Activated CD4-positive, CD25-positive, alpha-beta regulatory T cell treated with anti-CD3 and anti-CD28 coated beads, Interleukin-2, amount 50 U/mL, for 16 hours (primary cell): ENCODE results near the gene SNAP29.
"Not testable (repeated sequence)": the region's sequence is repeated elsewhere in the genome, so short reads cannot be mapped to it uniquely, and the experiment has no call there.

Source experiments
- DNase-seq: peaks from one replicate; pipeline ENCODE4 v3.0.0-alpha.2; 2020; ENCODE audit warnings: low read depth, low spot score

The SNAP29 gene

DNA sequence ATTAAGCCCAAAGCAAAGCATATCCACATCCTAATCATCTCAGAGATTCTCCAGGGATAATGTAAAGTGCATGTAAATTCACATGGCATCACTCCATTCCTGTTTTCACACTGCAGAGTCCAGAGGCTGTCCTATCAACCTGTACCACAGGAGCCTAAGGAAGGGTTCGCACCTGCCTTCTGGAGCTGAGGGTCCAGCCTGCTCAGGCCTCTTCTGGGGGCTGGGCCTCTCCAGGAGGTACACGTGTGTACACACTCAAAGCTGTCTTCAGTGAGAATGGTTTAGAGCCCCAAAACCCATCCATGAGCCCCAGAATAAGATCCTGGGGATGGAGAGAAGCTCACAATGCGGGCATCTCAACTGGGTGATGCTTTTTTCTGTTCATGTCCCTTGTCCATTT is 24.1 kb upstream of the SNAP29 start:
- no peak for DNase-seq

DNA sequence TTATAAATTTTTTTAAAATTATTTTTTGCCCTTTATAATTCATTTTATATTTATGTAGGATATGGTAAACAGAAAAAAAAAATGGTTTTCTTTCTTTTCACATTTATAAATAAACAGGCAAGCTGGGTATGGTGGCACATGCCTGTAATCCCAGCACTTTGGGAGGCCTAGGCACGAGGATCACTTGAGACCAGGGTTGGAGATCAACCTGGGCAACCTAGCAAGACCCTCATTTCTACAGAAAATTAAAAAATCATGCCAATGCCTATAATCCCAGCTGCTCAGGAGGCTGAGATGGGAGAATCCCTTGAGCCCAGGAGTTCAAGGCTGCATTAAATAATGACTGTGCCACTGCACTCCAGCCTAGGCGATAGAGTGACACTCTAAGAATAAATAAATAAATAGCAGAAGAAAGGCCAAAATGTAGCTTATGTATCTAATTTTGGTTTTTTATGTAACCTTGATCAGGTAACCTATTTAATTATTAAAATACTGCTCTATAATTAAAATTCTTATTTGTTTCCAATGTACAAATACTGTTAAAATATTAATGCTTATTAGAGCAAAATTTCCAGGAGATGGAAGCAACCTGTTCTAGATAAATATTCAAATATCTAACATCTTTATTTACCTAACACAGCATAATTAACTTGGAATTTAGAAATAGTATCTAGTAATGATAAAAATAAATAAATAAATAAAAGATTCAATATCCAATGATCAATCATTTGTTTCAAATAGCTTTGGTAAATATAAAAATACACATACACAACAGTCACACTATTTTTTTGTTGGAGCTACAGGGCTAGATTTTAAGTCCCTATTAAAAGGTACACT is 21.6 kb upstream of the SNAP29 start:
- DNase-seq = no peak

DNA sequence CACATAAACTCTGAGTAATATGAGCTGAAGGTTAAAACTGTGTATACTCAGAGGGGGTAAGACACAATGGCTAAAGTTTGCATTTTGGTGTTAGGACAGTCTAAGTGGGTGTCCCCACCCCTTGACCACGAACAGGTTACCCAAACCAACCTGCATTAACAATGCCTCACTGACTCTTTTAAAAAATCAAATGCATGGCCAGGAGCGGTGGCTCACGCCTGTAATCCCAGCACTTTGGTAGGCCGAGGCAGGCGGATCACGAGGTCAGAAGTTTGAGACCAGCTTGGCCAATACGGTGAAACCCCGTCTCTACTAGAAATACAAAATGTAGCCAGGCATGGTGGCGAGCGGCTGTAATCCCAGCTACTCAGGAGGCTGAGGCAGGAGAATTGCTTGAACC is 19.5 kb upstream of the SNAP29 start:
- not testable (repeated sequence) for DNase-seq

DNA sequence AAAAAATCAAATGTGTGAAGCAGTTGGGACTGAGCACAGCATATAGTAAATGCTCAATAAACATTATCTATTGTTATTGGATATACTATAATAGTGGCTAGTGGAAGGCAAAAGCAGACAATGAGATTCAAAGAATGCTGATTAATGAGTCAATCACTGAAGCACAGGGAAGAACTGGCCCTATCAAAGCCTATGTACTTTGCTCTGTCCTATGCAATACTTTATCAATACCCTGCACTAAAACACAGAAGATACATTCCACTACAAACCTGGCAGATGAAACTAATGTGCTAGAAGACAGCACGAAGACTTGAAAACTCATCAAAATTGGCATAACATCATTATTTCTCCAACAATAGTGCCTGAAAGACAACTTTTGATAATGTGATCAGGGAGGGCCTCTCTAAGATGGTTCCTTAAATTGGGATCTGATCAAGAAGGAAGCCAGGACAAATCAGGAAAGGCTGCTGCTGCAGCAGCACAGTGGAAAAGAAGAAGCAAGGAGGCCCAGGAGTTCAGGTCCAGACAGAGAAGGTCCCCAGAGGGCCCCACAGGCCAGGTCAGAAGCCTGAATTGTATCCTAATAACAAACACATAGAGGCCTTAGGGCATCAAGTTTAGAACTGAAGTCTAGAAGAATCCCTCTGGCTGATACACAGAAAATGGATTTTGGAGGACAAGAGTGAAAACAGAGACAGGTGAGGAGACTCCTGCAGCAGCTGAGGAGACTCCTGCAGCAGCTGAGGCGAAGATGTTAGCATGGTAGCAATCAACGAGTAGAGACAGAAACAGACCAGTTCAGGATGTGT is 18.8 kb upstream of the SNAP29 start:
- DNase-seq = no peak

DNA sequence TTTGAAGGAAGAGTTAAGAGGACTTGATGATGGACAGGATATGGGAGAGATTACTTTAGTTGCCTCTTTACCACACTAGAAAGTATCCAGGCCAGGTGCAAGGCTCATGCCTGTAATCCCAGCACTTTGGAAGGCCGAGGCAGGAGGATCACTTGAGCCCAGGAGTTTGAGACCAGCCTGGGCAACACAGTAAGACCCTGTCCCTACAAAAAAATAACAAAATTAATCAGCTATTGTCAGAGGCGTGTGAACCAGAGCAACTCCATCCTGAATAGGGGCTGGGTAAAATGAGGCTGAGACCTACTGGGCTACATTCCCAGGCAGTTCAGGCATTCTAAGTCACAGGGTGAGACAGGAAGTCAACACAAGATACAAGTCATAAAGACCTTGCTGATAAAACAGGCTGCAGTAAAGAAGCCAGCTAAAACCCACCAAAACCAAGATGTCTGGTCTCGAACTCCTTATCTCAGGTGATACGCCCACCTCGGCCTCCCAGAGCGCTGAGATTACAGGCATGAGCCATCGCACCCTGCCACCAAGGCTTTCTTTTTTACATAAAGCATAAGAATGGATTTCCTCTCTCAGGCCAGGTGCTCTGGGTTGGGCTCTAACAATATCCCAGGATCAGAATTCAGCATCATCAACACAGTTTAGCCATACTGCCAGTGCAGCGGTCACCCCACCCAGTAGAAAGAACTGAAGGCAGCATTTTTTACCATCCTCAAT is 18.0 kb upstream of the SNAP29 start:
- no peak for DNase-seq

DNA sequence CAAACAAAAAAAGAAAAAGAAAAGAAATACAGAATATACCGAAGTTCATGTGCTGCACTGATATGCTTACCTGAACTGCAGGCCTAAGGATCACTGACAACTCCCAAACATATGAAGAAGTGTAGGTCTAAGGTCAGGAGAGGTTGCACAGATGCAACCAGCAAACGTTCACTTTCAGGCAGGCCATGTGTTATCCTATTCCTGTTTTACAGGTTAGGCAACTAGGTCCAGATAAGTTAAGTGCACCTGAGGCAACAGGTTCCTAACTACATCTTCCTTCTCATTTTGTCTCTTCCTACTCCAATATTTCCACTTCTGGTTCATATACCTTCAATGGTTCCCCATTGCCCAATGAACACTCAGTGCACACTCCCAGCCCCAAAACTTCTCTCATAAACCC is 15.3 kb upstream of the SNAP29 start:
- no peak for DNase-seq

DNA sequence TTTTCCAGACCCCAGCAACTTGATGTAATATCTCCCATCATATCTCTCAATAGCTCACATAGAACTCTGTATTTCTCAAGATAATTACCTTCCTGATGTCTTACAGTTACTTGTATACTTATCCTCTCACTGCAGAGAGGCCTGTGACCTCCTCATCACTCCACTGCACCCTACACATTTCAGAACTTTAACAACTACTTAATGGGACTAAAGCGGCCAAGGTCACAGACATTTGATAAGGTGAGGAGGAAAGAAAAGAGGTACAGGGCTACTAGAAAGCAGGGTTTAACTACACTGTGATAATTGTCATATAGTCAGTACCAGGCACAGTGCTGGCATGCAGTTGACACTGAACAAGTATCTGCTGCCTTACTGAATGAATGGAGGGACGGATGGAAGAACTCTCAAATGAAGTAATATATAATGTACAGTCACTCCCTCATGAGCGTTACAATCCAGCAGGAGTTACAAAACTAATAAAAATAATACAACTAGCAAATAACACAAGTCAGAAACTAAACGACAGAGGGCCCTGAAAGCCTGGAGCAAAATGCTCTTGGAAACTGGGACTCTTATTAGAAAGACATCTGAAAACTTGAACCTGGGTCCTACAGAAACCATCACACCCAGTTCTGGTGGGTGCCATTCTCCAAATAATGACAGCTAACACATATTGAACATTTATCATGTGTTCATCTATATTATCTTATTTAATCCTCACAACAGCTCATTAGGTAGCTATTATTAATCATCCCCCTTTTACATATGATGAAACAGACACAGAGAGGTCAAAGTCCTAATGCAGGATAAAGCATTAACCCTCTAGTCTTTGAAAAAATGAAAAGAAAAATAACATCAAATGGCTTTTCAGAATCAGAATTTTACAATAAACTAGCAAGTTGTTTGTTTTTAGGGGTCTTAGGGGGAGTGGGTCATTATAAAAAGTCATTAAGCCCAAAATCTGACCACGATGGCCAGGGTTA is 14.5 kb upstream of the SNAP29 start:
- no peak for DNase-seq

DNA sequence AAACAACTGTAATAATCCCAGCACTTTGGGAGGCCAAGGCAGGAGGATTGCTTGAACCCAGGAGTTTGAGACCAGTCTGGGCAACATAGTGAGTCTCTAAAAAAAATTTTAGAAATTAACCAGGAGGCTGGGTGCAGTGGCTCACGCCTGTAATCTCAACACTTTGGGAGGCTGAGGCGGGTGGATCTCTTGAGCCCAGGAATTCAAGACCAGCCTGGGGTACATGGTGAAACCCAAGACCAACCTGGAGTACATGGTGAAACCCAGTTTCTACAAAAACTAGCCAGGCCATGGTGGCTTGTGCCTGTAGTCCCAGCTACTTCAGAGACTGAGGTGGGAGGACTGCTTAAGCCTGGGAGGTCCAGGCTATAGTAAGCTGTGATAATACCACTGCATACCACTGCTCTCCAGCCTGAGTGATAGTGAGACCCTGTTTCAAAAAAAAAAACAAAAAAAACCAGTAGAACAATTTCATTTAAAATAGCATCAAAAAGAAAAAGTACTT is 11.4 kb upstream of the SNAP29 start:
- DNase-seq = no peak

DNA sequence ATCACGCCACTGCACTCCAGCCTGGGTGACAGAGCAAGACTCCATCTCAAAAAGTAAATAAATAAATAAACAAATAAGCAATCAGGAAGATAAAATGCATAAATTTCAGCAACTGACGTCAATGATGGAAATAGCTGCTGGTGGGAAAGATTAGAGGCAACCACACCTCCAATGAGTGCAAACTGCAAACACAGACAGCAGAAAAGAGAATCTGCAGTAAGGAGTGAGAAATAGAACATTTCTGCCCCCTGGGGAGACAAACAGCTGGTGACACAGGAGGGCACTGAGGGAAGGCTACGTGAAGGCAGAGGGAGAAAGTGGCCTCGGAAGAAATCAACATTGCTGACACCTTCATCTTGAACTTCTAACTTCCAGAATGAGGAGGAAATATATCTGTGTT is 6.7 kb upstream of the SNAP29 start:
- DNase-seq = no peak

DNA sequence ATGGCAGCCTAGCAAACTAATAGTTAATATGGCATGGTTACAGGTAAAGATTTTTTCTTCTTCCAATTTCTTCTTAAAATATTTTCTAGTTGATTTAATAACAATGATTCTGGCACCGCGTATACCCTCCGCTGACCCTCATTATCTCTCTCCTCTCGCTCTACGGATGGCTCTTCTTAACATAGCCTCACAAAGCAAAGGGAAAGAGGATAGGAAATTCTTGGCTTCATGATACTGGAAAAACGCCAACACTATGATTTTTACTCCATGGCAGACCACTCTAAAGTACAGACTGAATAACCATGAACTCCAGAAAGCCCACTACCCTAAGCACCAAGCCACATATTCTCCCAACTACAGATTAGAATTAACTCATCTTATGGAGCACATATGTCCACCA is 6.3 kb upstream of the SNAP29 start:
- no peak for DNase-seq

DNA sequence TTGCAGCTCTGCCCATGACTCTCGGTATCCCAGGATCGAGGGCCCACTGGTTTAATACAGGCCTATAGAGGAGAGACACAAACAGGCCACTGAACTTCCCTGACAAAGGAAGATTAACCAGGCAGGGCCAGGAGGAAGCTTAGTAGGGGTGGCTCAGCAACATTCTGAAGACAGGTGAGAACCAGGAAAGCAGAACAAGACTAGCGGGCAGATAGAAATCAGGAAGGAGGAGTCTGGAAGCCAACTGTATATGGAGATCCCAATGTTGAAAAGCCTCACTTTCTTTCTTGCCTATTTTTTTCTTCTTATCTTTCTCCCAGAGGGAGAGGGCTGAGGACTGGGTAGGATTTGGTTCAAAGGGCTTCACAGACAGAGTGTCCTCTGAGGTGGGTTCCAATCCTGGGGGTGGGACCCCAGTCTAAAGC is 5.6 kb upstream of the SNAP29 start:
- DNase-seq = no peak

DNA sequence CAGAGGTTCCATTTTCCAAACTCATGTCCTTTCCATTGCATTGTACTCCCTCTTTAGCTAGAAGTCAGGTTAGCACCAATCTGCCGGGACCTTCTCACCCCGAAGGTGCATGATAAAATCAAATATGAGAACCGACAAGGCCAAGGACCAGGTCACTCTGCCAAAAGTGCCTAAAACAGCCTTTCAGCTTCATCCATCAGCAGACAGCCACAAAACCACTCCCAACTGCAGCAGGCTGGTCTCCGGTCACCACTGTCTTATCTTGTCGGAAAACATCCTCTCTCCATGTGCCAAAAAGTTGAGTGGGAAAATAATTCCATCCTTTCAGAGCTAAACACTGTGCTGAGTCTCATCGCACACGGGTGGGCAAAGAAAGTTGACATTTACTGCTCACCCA is 1.6 kb upstream of the SNAP29 start:
- DNase-seq = no peak

DNA sequence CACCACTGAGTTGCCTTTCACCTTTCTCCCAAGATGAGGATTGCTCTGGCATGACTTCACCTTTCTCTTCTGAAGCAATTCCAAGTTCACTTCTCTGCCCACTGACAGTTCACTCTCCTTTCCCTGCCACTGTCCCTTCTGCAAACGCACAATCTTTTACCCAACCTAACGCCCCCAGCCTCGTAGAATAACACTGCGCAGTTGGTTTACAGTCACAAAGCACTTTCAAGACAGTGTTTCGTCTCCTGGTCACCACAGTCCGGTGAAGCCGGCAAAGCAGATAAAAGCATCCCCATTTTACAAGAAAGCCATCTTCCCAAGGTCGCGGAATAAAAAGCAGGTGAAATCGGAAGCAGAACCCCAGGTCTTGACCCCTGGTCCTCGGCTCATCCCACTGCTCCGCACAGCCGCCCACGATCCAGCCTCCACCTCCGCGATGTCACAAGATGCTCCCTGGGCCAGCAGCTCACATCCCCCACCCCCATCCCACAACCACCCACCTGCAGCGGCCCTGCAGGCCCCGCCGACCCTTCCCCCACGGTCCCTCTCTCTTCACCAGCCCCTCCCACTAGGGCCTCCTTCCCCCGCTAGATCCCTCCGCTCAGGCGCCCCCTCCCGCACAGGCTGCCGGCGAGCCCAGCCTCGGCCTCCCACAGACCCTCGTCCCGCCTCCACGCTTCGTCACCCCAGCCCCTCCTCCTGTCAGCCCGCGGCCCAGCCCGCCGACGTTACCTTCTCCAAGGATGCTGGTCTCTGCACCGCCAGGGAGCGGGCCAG is 781 bp upstream of the SNAP29 start:
- DNase-seq = peak; percentile 61

DNA sequence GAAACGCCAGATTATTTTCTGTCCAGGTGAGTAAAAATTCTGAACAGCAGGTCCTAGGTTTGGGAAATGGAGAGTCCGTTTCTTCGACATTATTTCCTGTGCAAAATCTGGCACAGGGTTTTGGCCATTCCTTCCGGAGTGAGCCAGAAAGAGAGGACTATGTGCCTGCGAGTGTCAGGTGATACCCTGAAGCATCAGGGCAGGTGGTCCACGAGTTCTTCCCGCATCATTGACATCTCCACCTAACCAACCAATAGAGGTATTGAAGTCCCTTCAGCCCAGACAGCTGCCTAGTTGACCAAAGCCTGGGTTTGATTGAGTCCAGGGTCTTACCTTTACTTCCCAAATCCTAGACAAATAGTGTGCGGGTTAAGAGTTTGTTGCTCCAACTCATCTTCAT is 808 bp downstream of the SNAP29 start:
- no peak for DNase-seq

DNA sequence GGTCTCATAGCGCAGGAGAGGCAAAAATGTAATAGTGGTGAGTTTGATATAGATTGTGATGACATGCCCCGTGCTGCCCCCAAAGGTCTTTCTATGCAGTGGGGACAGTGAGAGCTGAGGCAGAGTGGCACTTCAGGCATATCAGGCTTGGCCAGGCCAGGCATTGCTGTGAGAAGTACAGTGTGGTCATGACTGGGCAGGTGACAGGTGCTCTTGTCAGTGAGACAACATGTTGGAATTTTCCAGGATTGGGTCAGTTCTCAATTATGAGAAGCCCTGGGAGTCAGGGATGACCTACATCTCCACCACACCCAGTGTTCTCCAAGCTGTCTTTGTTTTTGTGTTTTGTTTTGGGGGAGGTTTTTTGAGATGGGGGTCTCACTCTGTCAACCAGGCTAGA is 3.7 kb downstream of the SNAP29 start:
- no peak for DNase-seq

DNA sequence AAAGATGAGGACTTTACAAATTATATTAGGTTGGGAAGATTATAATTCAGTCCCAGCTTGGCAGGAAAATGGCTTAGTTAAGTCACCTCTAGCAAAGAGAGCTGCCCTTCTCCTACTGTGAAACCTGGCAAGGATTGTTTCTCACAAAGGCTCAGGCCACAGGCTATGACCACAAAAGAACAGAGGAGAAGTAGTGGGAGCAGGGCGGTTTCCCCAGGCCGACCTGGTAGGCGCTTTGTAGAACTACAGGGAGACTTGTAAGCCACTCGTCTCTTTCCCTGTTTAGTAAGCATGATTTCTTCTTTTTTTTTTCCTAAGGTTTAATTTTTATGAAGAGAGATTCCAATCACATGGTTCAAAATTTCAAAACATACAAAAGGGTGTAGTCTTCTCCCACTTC is 4.6 kb downstream of the SNAP29 start:
- DNase-seq = no peak

DNA sequence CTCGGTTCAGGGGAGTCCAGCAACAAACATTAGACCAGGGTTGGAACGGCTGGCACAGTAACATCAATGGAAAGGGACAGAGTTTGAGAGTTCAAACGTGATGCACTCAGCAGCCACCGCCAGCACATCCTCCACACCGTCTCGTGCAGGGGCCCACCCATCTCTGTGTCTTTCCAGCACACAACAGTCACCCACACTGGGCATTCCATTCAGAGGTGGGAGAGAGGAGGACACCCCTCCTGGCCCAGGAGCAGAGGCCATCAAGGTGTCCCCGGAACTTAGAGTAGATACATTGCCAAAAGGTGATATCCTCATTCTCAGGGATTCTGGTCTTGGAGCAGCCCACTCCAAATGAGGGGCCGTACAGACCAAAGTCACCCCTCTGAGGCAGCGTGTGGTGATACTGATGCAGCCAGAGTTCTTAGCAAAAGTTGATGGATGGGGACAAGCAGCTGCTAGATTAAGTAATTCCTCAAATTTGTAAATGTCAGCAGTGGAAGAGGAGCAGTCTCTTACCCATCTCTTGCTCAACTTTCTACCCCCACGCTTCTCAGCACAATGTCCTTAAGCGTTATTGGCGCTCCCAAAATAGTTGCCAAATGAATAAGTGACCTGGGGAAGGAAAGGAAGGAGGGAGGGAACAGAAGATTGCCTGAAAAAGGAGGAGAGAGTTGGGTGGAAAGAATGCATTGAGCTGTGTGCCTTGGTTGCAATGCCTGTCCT is 5.5 kb downstream of the SNAP29 start:
- no peak for DNase-seq

DNA sequence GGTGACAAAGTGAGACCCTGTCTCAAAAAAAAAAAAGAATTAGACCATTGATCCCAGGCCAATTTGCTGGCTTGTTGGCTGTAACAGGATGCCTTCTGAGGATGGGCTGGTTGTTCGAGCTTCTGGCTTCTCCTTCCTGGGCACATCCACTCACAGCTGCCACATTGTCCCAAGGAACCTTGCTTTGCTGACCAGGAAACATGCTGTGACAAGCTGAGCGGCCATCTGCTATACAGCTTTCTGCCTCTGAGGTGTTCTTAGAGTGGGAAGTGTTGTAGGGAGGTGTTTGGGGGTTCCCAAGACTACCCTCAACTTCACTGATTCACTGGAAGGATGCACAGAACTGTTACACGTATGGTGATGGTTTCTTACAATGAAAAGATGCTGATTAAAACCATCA is 6.5 kb downstream of the SNAP29 start:
- DNase-seq = no peak

DNA sequence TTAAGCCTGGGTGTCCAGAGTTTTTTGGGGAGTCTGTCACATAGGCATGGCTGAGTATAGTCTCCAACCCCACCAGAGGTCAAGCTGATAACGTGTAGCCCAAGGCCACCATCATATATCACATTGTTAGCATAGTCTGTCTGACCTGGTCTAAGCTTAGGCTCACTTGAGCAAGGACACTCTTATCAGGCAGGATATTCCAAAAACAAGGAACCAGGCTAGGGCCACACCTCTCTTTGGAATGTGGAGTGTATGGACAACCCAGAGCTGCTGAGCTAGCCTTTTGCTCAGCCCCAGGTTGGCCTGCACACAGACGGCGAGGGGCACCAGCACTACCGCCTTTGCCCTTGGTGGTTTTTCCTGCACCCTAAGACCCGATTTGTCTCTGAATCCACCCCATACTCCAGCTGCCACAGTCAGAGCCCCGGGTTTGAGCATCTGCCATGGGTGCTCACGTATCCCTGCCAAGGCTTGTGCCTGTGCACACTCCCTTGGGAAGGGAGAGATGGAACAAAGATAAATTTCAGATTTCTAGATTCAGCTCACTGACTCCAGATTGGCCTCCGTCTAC is 7.2 kb downstream of the SNAP29 start:
- no peak for DNase-seq
